22Rv1 (cell line): ENCODE results near the gene RPP38.

Experiments
- H3K27ac ChIP-seq: fragments of 450-650 bp; 2 replicates; pipeline ENCODE4 v1.5.1; 2017
- ZFX ChIP-seq: fragments of 450-650 bp; IDR thresholded peaks from 2 replicates; pipeline ENCODE4 v1.6.1; 2017; ENCODE audit warnings: antibody characterized with exemption, borderline replicate concordance
- TF ChIP-seq, protein P1 (sequence below): fragments of 450-650 bp; IDR thresholded peaks from 2 replicates; pipeline ENCODE4 v1.5.1; 2017; ENCODE audit warnings: mild to moderate bottlenecking

The RPP38 gene

GRCh38 chr10:15124190-15124589 is 27.0 kb downstream of the RPP38 start:
- TF ChIP-seq, protein P1, sequence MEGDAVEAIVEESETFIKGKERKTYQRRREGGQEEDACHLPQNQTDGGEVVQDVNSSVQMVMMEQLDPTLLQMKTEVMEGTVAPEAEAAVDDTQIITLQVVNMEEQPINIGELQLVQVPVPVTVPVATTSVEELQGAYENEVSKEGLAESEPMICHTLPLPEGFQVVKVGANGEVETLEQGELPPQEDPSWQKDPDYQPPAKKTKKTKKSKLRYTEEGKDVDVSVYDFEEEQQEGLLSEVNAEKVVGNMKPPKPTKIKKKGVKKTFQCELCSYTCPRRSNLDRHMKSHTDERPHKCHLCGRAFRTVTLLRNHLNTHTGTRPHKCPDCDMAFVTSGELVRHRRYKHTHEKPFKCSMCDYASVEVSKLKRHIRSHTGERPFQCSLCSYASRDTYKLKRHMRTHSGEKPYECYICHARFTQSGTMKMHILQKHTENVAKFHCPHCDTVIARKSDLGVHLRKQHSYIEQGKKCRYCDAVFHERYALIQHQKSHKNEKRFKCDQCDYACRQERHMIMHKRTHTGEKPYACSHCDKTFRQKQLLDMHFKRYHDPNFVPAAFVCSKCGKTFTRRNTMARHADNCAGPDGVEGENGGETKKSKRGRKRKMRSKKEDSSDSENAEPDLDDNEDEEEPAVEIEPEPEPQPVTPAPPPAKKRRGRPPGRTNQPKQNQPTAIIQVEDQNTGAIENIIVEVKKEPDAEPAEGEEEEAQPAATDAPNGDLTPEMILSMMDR, result no peak
- TF ChIP-seq ZFX, result no peak
- H3K27ac ChIP-seq, result no peak overlapping the region

GRCh38 chr10:15124908-15125307 is 27.8 kb downstream of the RPP38 start:
- H3K27ac ChIP-seq, result no peak overlapping the region
- TF ChIP-seq, protein P1, result no peak
- TF ChIP-seq ZFX, result no peak

DNA sequence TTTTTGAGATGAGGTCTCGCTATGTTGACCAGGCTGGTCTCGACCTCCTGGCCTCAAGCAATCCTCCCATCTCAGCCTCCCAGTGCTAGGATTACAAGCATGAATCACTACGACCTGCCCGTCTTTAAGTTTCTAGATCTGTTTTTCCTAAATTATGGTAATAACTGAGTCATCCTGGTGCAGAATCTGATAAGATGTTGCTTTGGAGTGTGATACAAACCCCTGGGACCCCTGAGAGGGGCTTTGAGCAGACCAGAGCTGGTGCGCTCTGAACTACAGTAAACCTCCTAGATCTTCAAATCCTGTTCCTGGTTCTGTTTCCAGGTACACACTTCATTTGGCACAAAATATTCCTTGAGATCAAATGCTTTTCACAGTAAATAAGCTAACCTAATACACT is 34.2 kb downstream of the RPP38 start:
- H3K27ac ChIP-seq, result no peak overlapping the region
- no peak for TF ChIP-seq ZFX
- TF ChIP-seq, protein P1, result no peak

GRCh38 chr10:15136129-15137035 is 39.2 kb downstream of the RPP38 start:
- TF ChIP-seq, protein P1, result no peak
- TF ChIP-seq ZFX, result no peak
- H3K27ac ChIP-seq, result no peak overlapping the region

DNA sequence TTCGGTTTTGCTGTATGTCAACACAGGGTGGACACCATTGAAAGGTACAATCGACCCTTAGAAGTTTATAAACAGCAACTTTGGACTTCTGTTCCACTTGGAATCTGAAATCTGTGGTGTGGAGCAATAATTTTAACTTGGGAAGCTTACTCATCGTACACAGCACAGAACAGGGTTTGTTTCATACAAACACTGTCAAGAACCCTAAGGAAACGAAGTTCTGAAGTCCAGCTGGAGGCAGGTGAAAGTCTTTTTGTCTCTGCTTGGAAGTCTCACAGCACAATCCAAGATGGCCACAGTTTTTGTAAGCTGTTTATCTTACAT is 39.8 kb downstream of the RPP38 start:
- H3K27ac ChIP-seq, result no peak overlapping the region
- TF ChIP-seq ZFX, result no peak

GRCh38 chr10:15137636-15138035 is 40.5 kb downstream of the RPP38 start:
- no peak for TF ChIP-seq ZFX
- TF ChIP-seq, protein P1, result no peak
- H3K27ac ChIP-seq, result no peak overlapping the region

- no peak for TF ChIP-seq ZFX
- TF ChIP-seq, protein P1, result no peak
- H3K27ac ChIP-seq, result no peak overlapping the region
These were observed 43.5 kb downstream of the RPP38 start for GRCh38 chr10:15140698-15141097.
